Breast epithelium (tissue), 4 donors: ENCODE measurements around the gene HBM. TPM values are rescaled to one million over a fixed set of nuclear protein-coding genes. Genes with fewer than 3 reads are reported as not detected.

ENCODE experiments used
- DNase-seq, 2 donors: peaks; one replicate each; pipeline ENCODE4 v3.0.0-alpha.2; 2019; ENCODE audit warnings: low spot score in 2 of 2
- H3K27ac ChIP-seq, 2 donors: fragments of 200-600 bp; sonication (generic) in 1 of 2; one replicate each; pipeline ENCODE4 v1.5.1; 2016 to 2019; ENCODE audit warnings: mild to moderate bottlenecking in 1 of 2
- H3K27me3 ChIP-seq, 2 donors: fragments of 200-600 bp; sonication (generic) in 1 of 2; one replicate each; pipeline versions ENCODE4 v1.5.1 to v1.6.0; 2017 to 2019; ENCODE audit warnings: control low read depth in 1 of 2, mild to moderate bottlenecking in 1 of 2
- H3K36me3 ChIP-seq: fragments of 200-600 bp; one replicate; pipeline ENCODE4 v1.5.1; 2019
- H3K4me1 ChIP-seq, 2 donors: fragments of 200-600 bp; sonication (generic); one replicate each; pipeline ENCODE4 v1.5.1; 2016 to 2019; ENCODE audit warnings: control low read depth in 1 of 2
- H3K4me3 ChIP-seq, 3 donors: fragments of 200-600 bp; sonication (generic); 1 replicate in 2 of 3; 2 replicates in 1 of 3; pipeline ENCODE4 v1.5.1; 2016 to 2019; ENCODE audit warnings: mild to moderate bottlenecking in 3 of 3, moderate library complexity in 2 of 3
- H3K9me3 ChIP-seq, 2 donors: fragments of 200-600 bp; sonication (generic) in 1 of 2; one replicate each; pipeline ENCODE4 v1.5.1; 2016 to 2019; ENCODE audit warnings: control low read depth in 1 of 2
- CTCF ChIP-seq, 3 donors: fragments of 450-650 bp; IDR thresholded peaks; one replicate each; pipeline ENCODE4 v1.5.1; 2016 to 2017; ENCODE audit warnings: antibody characterized with exemption in 3 of 3, mild to moderate bottlenecking in 3 of 3, moderate library complexity in 3 of 3
- POLR2A ChIP-seq: fragments of 450-650 bp; IDR thresholded peaks from one replicate; pipeline ENCODE4 v1.6.1; 2016; ENCODE audit warnings: antibody characterized with exemption, mild to moderate bottlenecking, moderate library complexity
- POLR2AphosphoS5 ChIP-seq, 3 donors: sonication (generic); formaldehyde crosslinking; IDR thresholded peaks; one replicate each; pipeline ENCODE4 v1.6.1; 2017; ENCODE audit warnings: antibody characterized with exemption in 3 of 3
- intact Hi-C: fragments of 100-400 bp; cut with DNase I; formaldehyde crosslinking; loops from one replicate; pipeline ENCODE4 v1.15.1; 2023; ENCODE audit warnings: low total_unique reads
- total RNA-seq, 3 donors: library from RNA; depleted of rRNA; stranded (reverse); fragments of >200 nt; gene quantifications; one replicate each; pipeline ENCODE4 v1.1.0, GENCODE V29; 2016

The HBM gene
- total RNA-seq, 3 donors from 2014 or later, result 1.3 TPM; not detected in 2

GRCh38 chr16:188674-189073, 22.9 kb downstream of the HBM start:
- no peaks in the 10 kb centered on the region for H3K9me3 ChIP-seq
- H3K27me3 ChIP-seq, result no peaks in the 10 kb centered on the region
- DNase-seq, result no peak
- H3K27ac ChIP-seq, result no peak overlapping the region
- H3K4me1 ChIP-seq, result no peaks in the 10 kb centered on the region
- intact Hi-C loops, result no loop called here
- peaks cover 16% of the 10 kb centered on the region for H3K36me3 ChIP-seq
- H3K4me3 ChIP-seq, result no peak overlapping the region
- no peak for TF ChIP-seq CTCF (IDR thresholded peaks at IDR 0.05)

- H3K4me1 ChIP-seq, result no peaks in the 10 kb centered on the region
- intact Hi-C loops, result no loop called here
- no peaks in the 10 kb centered on the region for H3K27me3 ChIP-seq
- DNase-seq, result no peak
- H3K27ac ChIP-seq, result no peak overlapping the region
- H3K4me3 ChIP-seq, result no peak overlapping the region
- peaks cover 16% of the 10 kb centered on the region for H3K36me3 ChIP-seq
- no peaks in the 10 kb centered on the region for H3K9me3 ChIP-seq
- TF ChIP-seq POLR2A, result no peak
- no peak for TF ChIP-seq CTCF (IDR thresholded peaks at IDR 0.05)
- TF ChIP-seq POLR2AphosphoS5 (IDR thresholded peaks at IDR 0.05), result no peak
Observed at GRCh38 chr16:189604-190186, 23.9 kb downstream of the HBM start.

- intact Hi-C loops, result no loop called here
- Histone ChIP-seq H3K27me3 (no peaks in the 10 kb centered on the region), H3K4me1 (no peaks in the 10 kb centered on the region), H3K27ac (no peak overlapping the region), H3K4me3 (no peak overlapping the region), H3K9me3 (no peaks in the 10 kb centered on the region), H3K36me3 (peaks cover 16% of the 10 kb centered on the region)
- no peak for TF ChIP-seq POLR2AphosphoS5 (IDR thresholded peaks at IDR 0.05)
- TF ChIP-seq POLR2A, result no peak
- no peak for TF ChIP-seq CTCF (IDR thresholded peaks at IDR 0.05)
- DNase-seq, result no peak
Observed at GRCh38 chr16:191831-192230, 26.1 kb downstream of the HBM start.

GRCh38 chr16:192686-193085, 26.9 kb downstream of the HBM start:
- Histone ChIP-seq H3K9me3 (no peaks in the 10 kb centered on the region), H3K27ac (no peak overlapping the region), H3K4me1 (no peaks in the 10 kb centered on the region), H3K36me3 (peaks cover 20% of the 10 kb centered on the region), H3K27me3 (no peaks in the 10 kb centered on the region), H3K4me3 (no peak overlapping the region)
- intact Hi-C loops, result no loop called here
- no peak for DNase-seq
- TF ChIP-seq CTCF (IDR thresholded peaks at IDR 0.05) (no peak), POLR2AphosphoS5 (IDR thresholded peaks at IDR 0.05) (no peak), POLR2A (no peak)

GRCh38 chr16:193441-193840, 27.7 kb downstream of the HBM start:
- intact Hi-C loops, result no loop called here
- H3K4me1 ChIP-seq, result no peaks in the 10 kb centered on the region
- H3K4me3 ChIP-seq, result no peak overlapping the region
- DNase-seq, result no peak
- H3K9me3 ChIP-seq, result no peaks in the 10 kb centered on the region
- H3K27me3 ChIP-seq, result no peaks in the 10 kb centered on the region
- no peak overlapping the region for H3K27ac ChIP-seq
- peaks cover 21% of the 10 kb centered on the region for H3K36me3 ChIP-seq
- TF ChIP-seq CTCF (IDR thresholded peaks at IDR 0.05) (no peak), POLR2AphosphoS5 (IDR thresholded peaks at IDR 0.05) (no peak), POLR2A (no peak)
